Activated effector memory CD4-positive, alpha-beta T cell treated with anti-CD3 and anti-CD28 coated beads, Interleukin-2, amount 50 U/mL, for 16 hours (primary cell): ENCODE data around the gene INPP5J.
A peak's percentile ranks its signal among the peaks of the same experiment; 100 is the strongest.
"Not testable (repeated sequence)": the region's sequence is repeated elsewhere in the genome, so short reads cannot be mapped to it uniquely, and the experiment has no call there.

Experiments used
- DNase-seq: peaks from one replicate; pipeline ENCODE4 v3.0.0-alpha.2; 2020

The INPP5J gene

GRCh38 chr22:31151872-31152271 lies 29.1 kb downstream of the INPP5J start:
- no peak for DNase-seq

GRCh38 chr22:31153357-31153756 lies 30.6 kb downstream of the INPP5J start:
- DNase-seq, result no peak

GRCh38 chr22:31154975-31155374 lies 32.2 kb downstream of the INPP5J start:
- DNase-seq, result no peak

GRCh38 chr22:31155422-31155821 lies 32.7 kb downstream of the INPP5J start:
- no peak for DNase-seq

GRCh38 chr22:31160328-31160978 lies 37.7 kb downstream of the INPP5J start:
- DNase-seq, result peak; percentile 66

GRCh38 chr22:31161386-31161785 lies 38.6 kb downstream of the INPP5J start:
- DNase-seq, result no peak

GRCh38 chr22:31162015-31162765 lies 39.4 kb downstream of the INPP5J start:
- DNase-seq, result no peak

- DNase-seq, result no peak
These were observed 48.2 kb downstream of the INPP5J start for GRCh38 chr22:31170971-31171370.

- DNase-seq, result not testable (repeated sequence)
These were observed 49.0 kb downstream of the INPP5J start for GRCh38 chr22:31171734-31172133.

- DNase-seq, result no peak
These were observed 50.8 kb downstream of the INPP5J start for GRCh38 chr22:31173386-31174145.

- DNase-seq, result no peak
These were observed 54.2 kb downstream of the INPP5J start for GRCh38 chr22:31176923-31177322.

- DNase-seq, result no peak
These were observed 54.8 kb downstream of the INPP5J start for GRCh38 chr22:31177420-31178162.

- DNase-seq, result no peak
These were observed 56.1 kb downstream of the INPP5J start for GRCh38 chr22:31178859-31179258.

- no peak for DNase-seq
These were observed 56.6 kb downstream of the INPP5J start for GRCh38 chr22:31179345-31179744.

- DNase-seq, result no peak
These were observed 61.2 kb downstream of the INPP5J start for GRCh38 chr22:31184015-31184414.
